Breast epithelium (tissue), 3 donors: ENCODE measurements around the gene SEC14L5.

Source experiments
- CTCF ChIP-seq, 3 donors: fragments of 450-650 bp; IDR thresholded peaks; one replicate each; pipeline ENCODE4 v1.5.1; 2016 to 2017; ENCODE audit warnings: antibody characterized with exemption in 3 of 3, mild to moderate bottlenecking in 3 of 3, moderate library complexity in 3 of 3
- POLR2A ChIP-seq: fragments of 450-650 bp; IDR thresholded peaks from one replicate; pipeline ENCODE4 v1.6.1; 2016; ENCODE audit warnings: antibody characterized with exemption, mild to moderate bottlenecking, moderate library complexity

GRCh38 chr16:4924593-4925292, 33.4 kb upstream of the SEC14L5 start:
- TF ChIP-seq CTCF (IDR thresholded peaks at IDR 0.05) (no peak), POLR2A (no peak)
